Measurements from ENCODE around the gene FAM241B. TPM values are rescaled to one million over a fixed set of nuclear protein-coding genes. Genes with fewer than 3 reads are reported as not detected.

Gene FAM241B
- not detected in 2 replicates for total RNA-seq

GRCh38 chr10:69629897-69630650 is at the start of gene FAM241B:
Gene FAM241B, plus strand, starts transcription at chr10:69630247. Its CDS starts 1,497 bp downstream, at chr10:69631744.

Other genes starting within 250 kb of the FAM241B start
- gene TACR2, start 213.3 kb upstream of the FAM241B start, total RNA-seq = 0.12 and 0.32 TPM in 2 replicates
- gene TSPAN15, start 178.8 kb upstream of the FAM241B start, total RNA-seq = 1.3 TPM in 2 replicates
- not detected in 2 replicates for gene NEUROG3, start 56.8 kb upstream of the FAM241B start, total RNA-seq
- 9.5 and 15.4 TPM in 2 replicates for gene COL13A1, start 171.7 kb downstream of the FAM241B start, total RNA-seq

Data from hair follicle dermal papilla cell (primary cell).